Skin of body (tissue), 1 donor: ENCODE measurements around the gene MMP8. TPM values are rescaled to one million over a fixed set of nuclear protein-coding genes. Genes with fewer than 3 reads are reported as not detected.

ENCODE experiments used
- total RNA-seq: library from RNA; depleted of rRNA; stranded (reverse); fragments of >200 nt; gene quantifications from one replicate; pipeline ENCODE4 v1.2.3, GENCODE V29; 2014

MMP8 gene
- total RNA-seq, 1 donor from 2014 or later = 8.4 TPM

Other genes starting within 250 kb of the MMP8 start
- 3.6 TPM for gene MMP7, start 194.2 kb downstream of the MMP8 start, total RNA-seq
- gene MMP20, start 99.6 kb downstream of the MMP8 start, total RNA-seq = not detected
- gene MMP27, start 19.2 kb downstream of the MMP8 start, total RNA-seq = 6.7 TPM
- gene MMP10, start 55.7 kb upstream of the MMP8 start, total RNA-seq = not detected
- gene MMP1, start 73.2 kb upstream of the MMP8 start, total RNA-seq = 0.69 TPM
- 0.10 TPM for gene MMP3, start 118.7 kb upstream of the MMP8 start, total RNA-seq
- gene MMP12, start 150.0 kb upstream of the MMP8 start, total RNA-seq = 0.10 TPM
- not detected for gene MMP13, start 230.8 kb upstream of the MMP8 start, total RNA-seq